Measurements from ENCODE around the gene C1orf50. TPM values are rescaled to one million over a fixed set of nuclear protein-coding genes. Genes with fewer than 3 reads are reported as not detected.

Gene C1orf50
- total and polyA plus RNA-seq, 2 of the 4 experiments (the other 2 are of a cell fraction), result 2.0 to 6.0 TPM

- Histone ChIP-seq H3K9me3 (ENCODE audit: control insufficient read depth, insufficient read depth, low read length) (no peaks in the 10 kb centered on the region), H3K9ac (ENCODE audit: low read depth, low read length) (no peak overlapping the region), H2AK5ac (ENCODE audit: low read depth, low read length) (no peak overlapping the region), H2BK120ac (ENCODE audit: low read depth, low read length) (no peak overlapping the region), H3K4me2 (ENCODE audit: low read depth, low read length) (no peak overlapping the region), H2BK15ac (ENCODE audit: low read depth, low read length) (no peak overlapping the region), H4K5ac (ENCODE audit: low read depth, low read length) (no peak overlapping the region), H3K79me1 (ENCODE audit: low read depth in 1 of 2, low read length in 2 of 2) (peaks cover 6 to 8% of the 10 kb centered on the region in 2 experiments; a peak in 3 of 4 replicates), H3K4me1 (ENCODE audit: control insufficient read depth, insufficient read depth, low read length) (no peaks in the 10 kb centered on the region), H4K91ac (ENCODE audit: insufficient read depth, low read depth, low read length) (no peak overlapping the region), H2BK20ac (ENCODE audit: low read depth, low read length) (no peak overlapping the region), H3K9me1 (ENCODE audit: insufficient read depth, low read length) (0 out of 2 replicates have a peak, but pooled peaks cover 2% of the 10 kb centered on the region), H3K14ac (replicated peaks; ENCODE audit: low read depth, low read length) (no peak overlapping the region), H3K4me3 (ENCODE audit: insufficient read depth, low read depth, low read length) (no peak overlapping the region), H3K23ac (ENCODE audit: low read depth, low read length) (no peak overlapping the region), H4K8ac (ENCODE audit: low read depth in 2 of 2, low read length in 2 of 2) (no peak overlapping the region), H3K36me3 (ENCODE audit: control insufficient read depth, insufficient read depth, low read length) (no peaks in the 10 kb centered on the region), H2BK5ac (ENCODE audit: low read depth, low read length, poor library complexity, severe bottlenecking) (no peak overlapping the region), H3K27ac (ENCODE audit: insufficient read depth, low read length) (no peak overlapping the region), H3K18ac (ENCODE audit: low read depth, low read length) (no peak overlapping the region), H3K27me3 (ENCODE audit: control insufficient read depth, insufficient read depth, low read length) (no peaks in the 10 kb centered on the region), H3K56ac (ENCODE audit: extremely low read depth, insufficient read depth, low read length) (no peak overlapping the region), H4K20me1 (ENCODE audit: insufficient read depth, low read length) (no peaks in the 10 kb centered on the region), H3K4ac (ENCODE audit: low read depth, low read length) (no peak overlapping the region), H2AFZ (replicated peaks; ENCODE audit: low read length, poor library complexity) (no peak overlapping the region), H2AK9ac (replicated peaks; ENCODE audit: low read depth, low read length, poor library complexity) (no peak overlapping the region)
- TF ChIP-seq CTCF (conservative IDR thresholded peaks at IDR 0.05; ENCODE audit: low read depth, low read length) (no peak), USF2 (IDR thresholded peaks at IDR 0.05; ENCODE audit: low read depth, low read length) (no peak), MAZ (IDR thresholded peaks at IDR 0.05; ENCODE audit: borderline replicate concordance, low read depth, low read length) (no peak), RCOR1 (IDR thresholded peaks at IDR 0.05; ENCODE audit: insufficient replicate concordance, low read length) (no peak), CHD1 (IDR thresholded peaks at IDR 0.05; ENCODE audit: low read depth, low read length) (no peak), CEBPB (IDR thresholded peaks at IDR 0.05; ENCODE audit: low read depth, low read length) (no peak), MAFK (IDR thresholded peaks at IDR 0.05; ENCODE audit: low read depth, low read length) (no peak), RFX5 (IDR thresholded peaks at IDR 0.05; ENCODE audit: low read depth, low read length) (no peak), BHLHE40 (IDR thresholded peaks at IDR 0.05; ENCODE audit: low read depth, low read length) (no peak), RAD21 (IDR thresholded peaks at IDR 0.05; ENCODE audit: low read length) (no peak), SMC3 (IDR thresholded peaks at IDR 0.05; ENCODE audit: low read depth, low read length) (no peak), FOS (IDR thresholded peaks at IDR 0.05; ENCODE audit: low read depth, low read length) (no peak), POLR2A (IDR thresholded peaks at IDR 0.05; ENCODE audit: low read depth, low read length) (no peak), ELK1 (IDR thresholded peaks at IDR 0.05; ENCODE audit: borderline replicate concordance, low read depth, low read length) (no peak), NFE2L2 (IDR thresholded peaks at IDR 0.05; ENCODE audit: low read depth, low read length) (no peak), MXI1 (IDR thresholded peaks at IDR 0.05; ENCODE audit: borderline replicate concordance, low read depth, low read length) (no peak)
- intact Hi-C loops (cut with micrococcal nuclease), result no loop called here
- BruUV-seq (replicated peaks), result no TSS peak
- ATAC-seq (ENCODE audit: low read depth), result no peak
- POLR2A ChIA-PET (ENCODE audit: unreplicated experiment), result no interaction called here
- WGBS, 2 experiments (ENCODE audit: extremely low coverage in 2 of 2, insufficient read length in 1 of 2), result 100% methylated on average over 1 of the region's 1 CpG; no CpG with 5 or more reads in 1 of the 2 experiments
- dilution Hi-C loops (cut with HindIII; ENCODE audit: low sequenced_read_pairs, unreplicated experiment), result no loop called here
- in situ Hi-C loops (cut with MboI; ENCODE audit: low sequenced_read_pairs), result no loop called here
- no peak for DNase-seq
- CTCF ChIA-PET, result no interaction called here
Measured at GRCh38 chr1:42720868-42721267, 46.2 kb upstream of the C1orf50 start.
